CD4-positive, alpha-beta T cell treated with Interleukin-17A for 4 hours (primary cell): ENCODE measurements around the gene CST2.
"Not testable (repeated sequence)": the region's sequence is repeated elsewhere in the genome, so short reads cannot be mapped to it uniquely, and the experiment has no call there.

ENCODE experiments used
- DNase-seq: peaks from one replicate; pipeline ENCODE4 v3.0.0-alpha.2; 2020; ENCODE audit warnings: mixed read lengths

CST2 gene

GRCh38 chr20:23826541-23827021 is at the start of gene CST2:
TSS of gene CST2 (minus strand) at chr20:23826729. CDS start at chr20:23826660, 69 bp downstream.
- DNase-seq: no peak

DNA sequence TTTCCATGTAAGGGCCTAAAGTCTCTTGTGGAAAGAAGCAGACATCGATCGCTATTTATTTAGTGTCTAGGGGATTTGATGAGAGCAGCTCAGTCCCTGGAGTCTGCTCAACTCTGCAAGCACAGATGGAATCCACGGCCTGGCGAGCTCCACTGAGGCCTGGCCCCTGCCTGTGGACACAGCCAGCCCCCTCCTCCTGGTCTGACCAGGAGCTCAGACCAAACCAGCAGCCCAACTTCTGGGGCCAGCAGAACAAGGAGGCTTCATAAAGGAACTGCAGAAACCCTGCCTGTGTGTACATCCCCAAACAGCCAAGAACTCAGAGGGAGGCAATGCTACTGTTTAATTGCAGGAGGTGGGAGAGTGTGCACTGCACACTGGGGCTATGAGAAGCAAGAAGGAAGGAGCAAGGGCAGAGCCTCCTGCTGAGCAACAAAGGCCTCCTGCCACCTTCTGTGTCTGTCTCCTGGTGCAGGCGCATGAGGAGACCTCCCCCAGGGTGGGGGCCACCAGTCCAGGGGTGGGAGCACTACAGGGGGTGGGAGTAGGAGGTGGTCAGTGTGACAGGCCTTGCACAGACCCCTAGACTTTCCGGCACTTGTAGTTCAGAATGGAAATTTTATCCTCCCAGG is 49.2 kb upstream of the CST2 start:
- no peak for DNase-seq

DNA sequence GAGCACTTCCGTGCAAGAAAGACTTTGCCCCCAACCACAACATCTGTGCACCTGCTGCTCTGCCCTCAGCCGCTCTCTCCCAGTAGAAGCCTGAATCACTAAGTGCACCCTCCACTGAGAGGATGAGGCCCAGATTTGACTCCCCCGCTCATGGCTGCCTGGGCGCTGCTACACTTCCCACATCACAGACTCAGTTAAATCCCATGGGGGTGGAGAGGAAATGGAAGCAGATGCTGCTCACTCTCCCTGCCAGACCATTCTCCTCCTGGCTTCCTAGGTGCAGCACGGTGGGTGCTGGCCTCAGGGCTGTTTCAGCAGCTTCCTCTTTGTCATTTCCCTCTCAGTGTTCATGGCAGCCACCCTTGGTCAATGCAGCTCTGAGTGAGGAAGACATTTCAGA is 48.2 kb upstream of the CST2 start:
- no peak for DNase-seq

- no peak for DNase-seq
These were observed 47.0 kb upstream of the CST2 start for GRCh38 chr20:23873370-23874015.

DNA sequence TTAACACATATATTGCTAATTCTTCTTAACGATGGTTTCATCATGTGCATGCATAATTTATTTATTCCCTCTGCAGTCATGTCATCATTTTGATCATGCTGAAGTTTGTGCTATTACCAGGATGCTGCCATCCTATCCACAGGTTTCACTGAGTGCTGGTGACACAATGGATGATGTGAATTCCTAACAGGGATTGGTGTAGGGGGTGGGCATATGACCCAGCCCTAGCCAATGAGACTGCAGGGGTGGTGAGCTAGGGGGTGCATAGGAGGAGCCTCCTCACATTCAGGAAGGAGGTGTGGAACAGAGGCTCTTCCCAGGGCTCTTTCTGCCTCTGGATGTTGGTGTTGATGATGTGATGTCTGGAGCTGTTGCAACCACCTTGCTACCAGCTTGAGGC is 45.5 kb upstream of the CST2 start:
- no peak for DNase-seq

GRCh38 chr20:23870461-23870860 is 43.9 kb upstream of the CST2 start:
- DNase-seq: no peak

DNA sequence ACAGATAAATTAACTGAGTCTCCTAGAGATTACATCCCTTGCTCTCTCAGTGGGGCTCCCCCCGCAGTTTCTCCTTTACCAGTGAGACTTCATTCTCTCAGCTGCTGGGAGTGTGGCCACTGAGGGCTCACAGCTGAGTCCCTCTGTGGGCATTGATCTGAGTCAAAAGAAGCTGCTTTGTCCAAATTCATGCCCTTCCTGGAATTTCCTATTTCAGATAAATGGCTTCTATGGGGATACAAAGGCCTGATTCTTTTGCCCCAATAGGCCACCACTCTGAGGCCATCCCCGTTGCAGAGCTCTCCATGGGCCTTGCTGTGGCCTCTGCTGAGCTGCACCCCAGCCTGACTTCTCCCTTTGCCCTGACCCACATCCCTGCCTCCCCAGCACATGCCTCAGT is 43.0 kb upstream of the CST2 start:
- no peak for DNase-seq

DNA sequence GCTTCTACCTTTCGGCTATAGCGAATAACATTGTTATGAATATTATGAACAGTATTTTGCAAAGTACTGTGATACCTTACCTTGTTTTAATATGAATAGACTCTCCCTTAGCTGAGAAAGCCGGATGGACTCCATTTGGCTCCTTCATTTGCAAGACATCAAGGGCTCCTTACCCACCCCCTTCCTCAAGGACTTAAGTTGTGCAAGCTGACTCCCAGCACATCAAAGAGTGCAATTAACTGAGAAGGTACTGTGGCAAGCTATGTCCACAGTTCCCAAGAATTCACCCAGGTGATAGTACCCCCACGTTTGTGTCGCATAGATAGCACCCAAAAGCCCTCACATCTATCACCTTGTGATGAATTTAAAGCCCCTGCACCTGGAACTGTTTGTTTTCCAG is 41.8 kb upstream of the CST2 start:
- no peak for DNase-seq

DNA sequence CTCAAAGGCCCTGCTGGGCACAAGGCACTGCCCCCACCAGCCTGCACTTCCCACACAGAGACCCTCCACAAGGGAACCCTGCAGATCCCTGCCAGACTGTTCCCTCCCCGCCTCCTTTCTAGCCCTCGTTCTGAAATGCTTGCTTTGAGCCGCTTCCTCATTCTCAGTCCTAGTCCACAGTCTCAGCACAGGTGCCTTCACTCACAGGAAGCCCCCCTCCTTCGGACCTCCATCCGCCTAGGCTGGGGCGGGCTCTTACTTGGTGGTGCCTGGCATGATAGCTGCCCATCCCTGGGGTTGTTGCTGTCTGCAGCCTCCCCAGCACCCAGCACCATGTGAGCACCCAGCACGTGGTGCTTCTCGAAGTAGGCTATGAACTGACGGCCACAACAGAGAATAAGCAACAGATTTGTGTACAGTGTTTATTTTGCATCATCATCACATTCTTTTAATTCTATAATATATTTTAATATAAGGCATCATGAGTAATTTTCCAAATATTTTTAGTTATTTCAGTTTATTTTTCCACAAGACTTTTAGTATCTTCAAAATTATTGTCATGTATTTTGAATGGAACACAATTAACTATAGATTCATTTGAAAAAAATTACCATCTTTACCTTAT is 40.7 kb upstream of the CST2 start:
- no peak for DNase-seq

- not testable (repeated sequence) for DNase-seq
These were observed 34.2 kb upstream of the CST2 start for GRCh38 chr20:23860771-23861170.

- DNase-seq: no peak
These were observed 31.6 kb upstream of the CST2 start for GRCh38 chr20:23857962-23858595.

- DNase-seq: no peak
These were observed 30.2 kb upstream of the CST2 start for GRCh38 chr20:23856736-23857135.

DNA sequence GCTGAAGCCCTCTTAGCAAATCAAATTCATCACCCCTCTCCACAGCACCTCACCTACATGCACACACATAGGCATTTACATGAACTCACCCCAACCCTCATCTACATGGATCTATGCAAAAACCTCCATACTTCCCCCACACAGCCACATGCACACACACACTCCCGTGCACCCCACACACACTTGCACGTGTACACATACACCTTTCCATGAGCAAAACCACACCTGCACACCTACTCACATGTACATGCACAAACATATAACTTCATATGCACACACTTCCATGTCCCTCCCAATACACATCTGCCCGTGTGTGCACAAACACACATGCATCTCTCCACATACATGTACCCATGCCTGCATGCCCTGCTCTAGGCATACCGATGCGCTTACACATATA is 29.7 kb upstream of the CST2 start:
- no peak for DNase-seq

DNA sequence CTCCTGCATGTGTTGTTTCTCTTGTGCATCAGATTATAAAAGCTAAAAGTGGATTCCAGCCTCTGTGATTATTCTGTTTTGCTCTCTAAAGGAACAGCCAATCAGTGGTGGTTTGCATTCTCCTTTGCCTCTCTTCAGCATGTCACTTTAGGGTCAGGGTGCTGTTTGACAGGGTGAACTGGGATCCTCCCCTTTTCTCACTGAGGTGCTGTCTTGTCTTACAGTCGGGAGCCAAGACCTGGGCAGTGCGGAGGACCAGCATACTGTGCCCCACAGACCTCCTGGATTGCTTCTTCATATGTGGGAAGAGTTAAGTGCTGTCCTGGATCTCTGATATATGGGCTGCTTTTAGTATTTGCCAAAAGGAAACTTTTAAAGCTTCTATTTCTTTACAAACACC is 15.2 kb upstream of the CST2 start:
- DNase-seq: no peak

GRCh38 chr20:23835716-23836115 is 9.2 kb upstream of the CST2 start:
- DNase-seq: no peak

DNA sequence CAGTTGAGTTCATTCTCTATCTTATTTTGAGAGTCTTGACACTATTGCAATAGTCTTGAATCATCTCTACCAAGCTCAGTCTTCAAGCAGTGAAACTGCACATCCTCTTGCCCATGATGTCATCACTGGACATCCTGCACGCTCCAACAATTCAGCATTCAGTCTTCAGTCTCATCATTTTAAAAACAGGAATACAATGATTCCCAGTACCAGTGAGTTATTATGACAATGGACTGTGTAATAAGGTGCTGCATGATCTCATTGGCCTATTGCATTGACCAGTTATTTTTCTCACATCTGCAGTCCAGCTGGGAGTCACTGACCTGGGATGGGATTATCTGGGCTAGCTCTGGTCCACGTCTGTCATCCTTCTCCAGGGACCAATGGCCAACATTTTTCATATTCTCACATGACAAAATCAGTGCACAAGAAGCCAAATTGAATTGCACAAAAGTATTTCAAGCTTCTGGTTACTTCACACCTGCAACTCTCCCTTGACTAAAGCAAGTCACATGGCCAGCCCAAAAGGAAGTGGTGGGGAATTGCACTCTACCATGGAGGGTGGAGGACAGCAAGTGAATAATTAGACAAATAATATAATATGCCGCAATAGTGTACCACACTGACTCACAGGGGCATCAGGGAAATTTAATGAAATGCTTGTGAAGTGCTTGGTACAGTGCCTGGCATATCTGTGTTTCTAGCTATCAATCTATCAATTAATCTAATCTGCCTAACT is 6.4 kb upstream of the CST2 start:
- no peak for DNase-seq

DNA sequence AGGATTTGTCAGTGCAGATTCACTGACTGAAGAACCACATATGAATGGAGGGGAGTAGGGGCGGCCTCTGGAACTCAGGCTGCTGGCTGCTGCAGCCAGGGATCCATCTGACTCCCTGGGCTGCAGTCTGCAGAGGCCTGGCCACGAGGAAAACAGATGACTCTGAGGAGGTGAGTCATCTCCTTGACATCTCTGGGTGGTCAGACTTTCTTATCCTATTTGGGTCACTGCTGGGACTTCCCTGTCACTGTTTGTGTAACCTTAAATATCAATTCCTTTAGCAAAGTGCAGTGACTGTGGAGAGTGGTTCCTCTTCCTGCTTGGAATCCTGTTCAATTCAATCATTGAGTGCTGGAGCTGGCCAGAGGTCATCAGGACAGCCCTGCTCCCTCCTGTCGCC is 5.4 kb upstream of the CST2 start:
- not testable (repeated sequence) for DNase-seq

DNA sequence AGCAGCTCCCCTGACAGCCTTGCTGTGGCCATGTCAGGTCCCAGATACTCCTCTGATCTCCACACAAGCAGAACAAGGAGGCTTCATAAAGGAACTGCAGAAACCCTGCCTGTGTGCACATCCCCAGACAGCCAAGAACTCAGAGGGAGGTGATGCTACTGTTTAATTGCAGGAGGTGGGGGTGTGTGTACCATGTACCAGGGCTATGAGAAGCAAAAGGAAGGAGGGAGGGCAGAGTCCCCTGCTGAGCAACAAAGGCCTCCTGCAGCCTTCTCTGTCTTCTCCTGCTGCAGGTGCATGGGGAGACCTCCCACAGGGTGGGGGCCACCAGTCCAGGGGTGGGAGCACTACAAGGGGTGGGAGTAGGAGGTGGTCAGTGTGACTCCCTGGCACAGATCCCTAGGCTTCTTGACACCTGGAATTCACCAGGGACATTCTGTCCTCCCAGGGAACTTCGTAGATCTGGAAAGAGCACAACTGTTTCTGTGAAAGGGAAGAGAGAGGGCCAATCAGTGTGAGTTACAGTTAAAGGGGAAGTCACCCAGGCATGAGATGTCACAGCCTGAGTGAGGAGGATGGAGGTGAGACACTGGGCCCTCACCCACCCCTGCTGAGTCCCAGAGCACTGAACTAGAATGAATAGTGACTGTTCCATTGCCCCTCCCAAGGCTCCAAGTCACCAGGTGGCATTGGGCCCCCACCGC is 2.8 kb downstream of the CST2 start:
- DNase-seq: no peak

GRCh38 chr20:23823111-23823510 is 3.4 kb downstream of the CST2 start:
- no peak for DNase-seq

DNA sequence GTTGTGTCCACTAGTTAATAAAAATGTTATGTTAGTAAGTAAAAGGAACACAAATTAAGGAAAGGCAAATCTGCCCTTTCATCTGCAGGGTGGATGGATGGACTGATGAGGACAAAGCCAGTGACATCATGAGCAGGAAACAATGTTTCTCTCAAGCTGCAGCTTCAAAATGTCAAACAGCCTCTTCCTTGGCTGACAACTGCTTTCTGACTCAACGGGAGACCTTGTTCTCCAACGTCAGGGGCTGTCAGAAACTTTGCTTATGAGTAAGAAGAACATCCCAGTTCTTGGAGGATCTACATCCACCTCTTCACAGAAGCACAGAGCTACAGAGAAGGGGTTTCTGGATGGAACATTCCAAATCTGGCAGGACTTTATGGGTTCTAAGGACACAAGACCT is 6.0 kb downstream of the CST2 start:
- DNase-seq: no peak

DNA sequence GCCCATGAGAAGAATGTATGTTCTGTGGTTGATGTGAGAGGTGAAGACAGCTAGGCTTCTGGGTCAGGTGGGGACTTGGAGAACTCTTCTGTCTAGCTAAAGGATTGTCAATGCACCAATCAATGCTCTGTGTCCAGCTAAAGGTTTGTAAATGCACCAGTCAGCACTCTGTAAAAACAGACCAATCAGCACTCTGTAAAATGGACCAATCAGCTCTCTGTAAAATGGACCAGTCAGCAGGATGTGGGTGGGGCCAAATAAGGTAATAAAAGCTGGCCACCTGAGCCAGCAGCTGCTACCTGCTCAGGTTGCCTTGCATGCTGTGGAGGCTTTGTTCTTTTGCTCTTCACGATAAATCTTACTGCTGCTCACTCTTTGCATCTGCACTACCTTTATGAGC is 15.0 kb downstream of the CST2 start:
- DNase-seq: not testable (repeated sequence)

DNA sequence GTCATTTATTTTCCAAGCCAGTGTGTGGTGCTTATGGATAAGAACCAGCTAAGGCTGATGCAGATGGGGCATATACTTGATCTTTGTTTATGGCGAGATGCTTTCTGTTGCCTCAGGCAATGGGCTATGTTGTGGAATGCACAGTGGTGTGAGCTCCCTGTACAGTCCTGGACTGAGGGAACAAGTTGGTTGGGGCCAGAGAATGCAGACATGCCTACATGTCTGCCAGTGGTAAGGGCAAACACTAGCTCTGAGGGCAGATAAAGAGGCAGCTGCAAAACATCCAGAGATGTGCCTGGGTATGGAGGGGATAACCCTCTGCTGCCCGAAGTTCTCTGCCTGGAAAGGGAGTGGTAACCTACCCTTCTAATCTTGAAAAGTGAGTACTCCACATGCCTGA is 16.2 kb downstream of the CST2 start:
- not testable (repeated sequence) for DNase-seq
